NCI-H146 treated with DMSO at 0.1 percent for 48 hours (cell line): ENCODE data around the gene CPT1B.
A peak's percentile ranks its signal among the peaks of the same experiment; 100 is the strongest.
"Not testable (repeated sequence)": the region's sequence is repeated elsewhere in the genome, so short reads cannot be mapped to it uniquely, and the experiment has no call there.

Source experiments
- DNase-seq: peaks from one replicate; lab custom pipeline; 2025; ENCODE audit not compliant: unreplicated experiment; lab: John Stamatoyannopoulos, UW

CPT1B gene

GRCh38 chr22:50529897-50530579 lies 48.2 kb downstream of the CPT1B start, which contains the start of gene TYMP:
TSS of gene TYMP (minus strand) at chr22:50530012. CDS start at chr22:50529709, 303 bp downstream.
- DNase-seq = no peak

- DNase-seq = no peak
These were observed 48.8 kb downstream of the CPT1B start for GRCh38 chr22:50529416-50529896.

- DNase-seq = no peak
These were observed 49.4 kb downstream of the CPT1B start for GRCh38 chr22:50528682-50529415.

- no peak for DNase-seq
These were observed 50.1 kb downstream of the CPT1B start for GRCh38 chr22:50527921-50528681.

GRCh38 chr22:50526834-50527801 lies 51.1 kb downstream of the CPT1B start:
- DNase-seq = peak; percentile 26

- DNase-seq = peak; percentile 33
These were observed 52.0 kb downstream of the CPT1B start for GRCh38 chr22:50526108-50526833.

- DNase-seq = no peak
These were observed 52.4 kb downstream of the CPT1B start for GRCh38 chr22:50525858-50526107.

- DNase-seq = peak; percentile 77
These were observed 52.9 kb downstream of the CPT1B start, which contains the start of gene SCO2 for GRCh38 chr22:50525104-50525857. TSS of gene SCO2 (minus strand) at chr22:50525598. CDS start at chr22:50524411, 1,187 bp downstream.

GRCh38 chr22:50524676-50525103 lies 53.5 kb downstream of the CPT1B start:
- DNase-seq = no peak

GRCh38 chr22:50523806-50524675 lies 54.2 kb downstream of the CPT1B start:
- no peak for DNase-seq

GRCh38 chr22:50523458-50523805 lies 54.8 kb downstream of the CPT1B start:
- DNase-seq = no peak

GRCh38 chr22:50522806-50523438 lies 55.3 kb downstream of the CPT1B start:
- no peak for DNase-seq

GRCh38 chr22:50522208-50522805 lies 55.9 kb downstream of the CPT1B start:
- no peak for DNase-seq

GRCh38 chr22:50521710-50522109 lies 56.5 kb downstream of the CPT1B start:
- no peak for DNase-seq

GRCh38 chr22:50520826-50521453 lies 57.3 kb downstream of the CPT1B start:
- DNase-seq = no peak

GRCh38 chr22:50520184-50520583 lies 58.0 kb downstream of the CPT1B start:
- not testable (repeated sequence) for DNase-seq

GRCh38 chr22:50519151-50519550 lies 59.1 kb downstream of the CPT1B start:
- DNase-seq = no peak
